ENCODE measurements around the gene M6PR. TPM values are rescaled to one million over a fixed set of nuclear protein-coding genes. Genes with fewer than 3 reads are reported as not detected.
A peak's percentile ranks its signal among the peaks of the same experiment; 100 is the strongest.

Gene M6PR
- total and polyA plus RNA-seq, 10 of the 15 experiments (the other 5 are each of a cell fraction or from before 2014, with no cell fraction given): 65.4 to 209 (median 139) TPM

GRCh38 chr12:8987685-8988084 lies 38.2 kb upstream of the M6PR start:
- no peak overlapping the region for H3K9ac ChIP-seq (ENCODE audit: control insufficient read depth, insufficient read depth, low read length)
- no peak overlapping the region for H3K4me3 ChIP-seq
- no peaks in the 10 kb centered on the region for H3K36me3 ChIP-seq (ENCODE audit: control insufficient read depth in 2 of 2, insufficient read depth in 2 of 2, low read length in 1 of 2)
- ChIA-PET CTCF (no interaction called here), RAD21 (ENCODE audit: unreplicated experiment) (no interaction called here), SMC1A (ENCODE audit: uncharacterized antibody, unreplicated experiment) (no interaction called here), POLR2A (no interaction called here)
- no peak overlapping the region for H3K27ac ChIP-seq (ENCODE audit: control insufficient read depth, insufficient read depth)
- H4K20me1 ChIP-seq (ENCODE audit: control insufficient read depth, insufficient read depth): no peaks in the 10 kb centered on the region
- intact Hi-C loops (cut with micrococcal nuclease; ENCODE audit: unreplicated experiment): no loop called here
- no peak for DNase-seq (ENCODE audit: low read depth, low spot score)
- no peaks in the 10 kb centered on the region for H3K27me3 ChIP-seq (replicated peaks in 1 of 2; ENCODE audit: control insufficient read depth in 2 of 2, insufficient read depth in 2 of 2, low read length in 1 of 2)
- in situ Hi-C loops (cut with MboI): no loop called here
- no peaks in the 10 kb centered on the region for H3K79me2 ChIP-seq (ENCODE audit: control insufficient read depth, insufficient read depth, low read length)
- peak overlapping the region; percentile 31 for H3K4me2 ChIP-seq (ENCODE audit: control insufficient read depth, insufficient read depth)
- H2AFZ ChIP-seq (ENCODE audit: control insufficient read depth, low read depth, low read length): no peak overlapping the region
- no peak for FAIRE-seq
- no peak for TF ChIP-seq ZNF622 (IDR thresholded peaks at IDR 0.05)
- TF ChIP-seq NKRF (conservative IDR thresholded peaks at IDR 0.05): no peak
- no peak for TF ChIP-seq WRNIP1 (IDR thresholded peaks at IDR 0.05; ENCODE audit: borderline replicate concordance, low read depth, low read length)
- TF ChIP-seq ZNF217 (IDR thresholded peaks at IDR 0.05): no peak
- ATAC-seq: no peak
- 44% methylated on average over 1 of the region's 1 CpG for WGBS (ENCODE audit: insufficient coverage, insufficient replicate concordance, low lambda C conversion rate, missing lambda C conversion rate)
- BruUV-seq (replicated peaks): no TSS peak
- H3K9me3 ChIP-seq (replicated peaks; ENCODE audit: control insufficient read depth, insufficient read depth, low read length): no peaks in the 10 kb centered on the region
- H3K4me1 ChIP-seq (ENCODE audit: control insufficient read depth, insufficient read depth, low read length): peaks cover 5% of the 10 kb centered on the region; the same call in 1 of the 2 replicates

- DNase-seq (ENCODE audit: low read depth, low spot score): no peak
- in situ Hi-C loops (cut with MboI): no loop called here
- intact Hi-C loops (cut with micrococcal nuclease; ENCODE audit: unreplicated experiment): no loop called here
- no peaks in the 10 kb centered on the region for H3K9me3 ChIP-seq (replicated peaks; ENCODE audit: control insufficient read depth, insufficient read depth, low read length)
- ChIA-PET RAD21 (ENCODE audit: unreplicated experiment) (no interaction called here), SMC1A (ENCODE audit: uncharacterized antibody, unreplicated experiment) (no interaction called here), CTCF (no interaction called here), POLR2A (no interaction called here)
- H2AFZ ChIP-seq (ENCODE audit: control insufficient read depth, low read depth, low read length): no peak overlapping the region
- no peak for FAIRE-seq
- H3K9ac ChIP-seq (ENCODE audit: control insufficient read depth, insufficient read depth, low read length): no peak overlapping the region
- no peak overlapping the region for H3K4me3 ChIP-seq
- no TSS peak for BruUV-seq (replicated peaks)
- no peaks in the 10 kb centered on the region for H3K27me3 ChIP-seq (replicated peaks in 1 of 2; ENCODE audit: control insufficient read depth in 2 of 2, insufficient read depth in 2 of 2, low read length in 1 of 2)
- H4K20me1 ChIP-seq (ENCODE audit: control insufficient read depth, insufficient read depth): no peaks in the 10 kb centered on the region
- peaks cover 5% of the 10 kb centered on the region; the same call in 1 of the 2 replicates for H3K4me1 ChIP-seq (ENCODE audit: control insufficient read depth, insufficient read depth, low read length)
- H3K4me2 ChIP-seq (ENCODE audit: control insufficient read depth, insufficient read depth): no peak overlapping the region
- H3K27ac ChIP-seq (ENCODE audit: control insufficient read depth, insufficient read depth): no peak overlapping the region
- H3K36me3 ChIP-seq (ENCODE audit: control insufficient read depth in 2 of 2, insufficient read depth in 2 of 2, low read length in 1 of 2): no peaks in the 10 kb centered on the region
- no peak for ATAC-seq
- H3K79me2 ChIP-seq (ENCODE audit: control insufficient read depth, insufficient read depth, low read length): no peaks in the 10 kb centered on the region
- TF ChIP-seq KDM1A (IDR thresholded peaks at IDR 0.05; ENCODE audit: borderline replicate concordance): no peak
- TF ChIP-seq SPI1 (IDR thresholded peaks at IDR 0.05; ENCODE audit: borderline replicate concordance, insufficient read depth, low read depth, low read length): no peak
- TF ChIP-seq SMAD5 (IDR thresholded peaks at IDR 0.05; ENCODE audit: low read depth): no peak
- TF ChIP-seq EGR1 (IDR thresholded peaks at IDR 0.05; ENCODE audit: borderline replicate concordance in 1 of 2, low read depth in 2 of 2, low read length in 2 of 2): no peak
- TF ChIP-seq ZNF687 (IDR thresholded peaks at IDR 0.05): no peak
- no peak for TF ChIP-seq ATF2 (IDR thresholded peaks at IDR 0.05; ENCODE audit: low read length)
- TF ChIP-seq SP1 (IDR thresholded peaks at IDR 0.05; ENCODE audit: low read depth, low read length): no peak
- TF ChIP-seq ZSCAN29 (IDR thresholded peaks at IDR 0.05): no peak
Measured at GRCh38 chr12:8987163-8987562, 37.7 kb upstream of the M6PR start.

Measured in GM12878 (cell line).